NCI-H187 (cell line): Measurements from ENCODE around the gene RHOD.

ENCODE experiments used
- DNase-seq, 2 experiments: peaks; one replicate each; lab custom pipeline; 2025; lab: John Stamatoyannopoulos, UW

The RHOD gene

GRCh38 chr11:67032830-67033551, 23.7 kb upstream of the RHOD start:
- no peak for DNase-seq

GRCh38 chr11:67033661-67034166, 22.9 kb upstream of the RHOD start:
- DNase-seq: no peak

- no peak for DNase-seq
These were observed 22.3 kb upstream of the RHOD start for GRCh38 chr11:67034350-67034749.

- no peak for DNase-seq
These were observed 16.5 kb upstream of the RHOD start for GRCh38 chr11:67040147-67040546.

- no peak for DNase-seq
These were observed 15.0 kb upstream of the RHOD start for GRCh38 chr11:67041602-67042001.

- DNase-seq: no peak
These were observed 12.9 kb upstream of the RHOD start for GRCh38 chr11:67043572-67044349.

GRCh38 chr11:67044496-67044895, 12.2 kb upstream of the RHOD start:
- no peak for DNase-seq

- no peak for DNase-seq
These were observed 11.3 kb upstream of the RHOD start for GRCh38 chr11:67045314-67045713.

GRCh38 chr11:67048515-67049130, 8.0 kb upstream of the RHOD start:
- no peak for DNase-seq

- DNase-seq: no peak
These were observed 6.5 kb upstream of the RHOD start for GRCh38 chr11:67050139-67050538.

- DNase-seq: no peak
These were observed 5.3 kb upstream of the RHOD start for GRCh38 chr11:67051180-67051893.

GRCh38 chr11:67051945-67052488, 4.6 kb upstream of the RHOD start:
- no peak for DNase-seq

- DNase-seq: no peak
These were observed 3.8 kb upstream of the RHOD start for GRCh38 chr11:67052891-67053290.

GRCh38 chr11:67053896-67054329, 2.7 kb upstream of the RHOD start:
- DNase-seq: peak in 1 of 2 experiments; percentile 3

- no peak for DNase-seq
These were observed 2.3 kb upstream of the RHOD start for GRCh38 chr11:67054346-67054835.

- DNase-seq: no peak
These were observed 1.7 kb upstream of the RHOD start for GRCh38 chr11:67054836-67055523.

- no peak for DNase-seq
These were observed 835 bp upstream of the RHOD start for GRCh38 chr11:67055812-67056211.

GRCh38 chr11:67057205-67057672, 592 bp downstream of the RHOD start:
- no peak for DNase-seq

GRCh38 chr11:67058506-67058905, 1.9 kb downstream of the RHOD start:
- DNase-seq: no peak

- no peak for DNase-seq
These were observed 3.0 kb downstream of the RHOD start for GRCh38 chr11:67059671-67060070.

- DNase-seq: no peak
These were observed 3.5 kb downstream of the RHOD start for GRCh38 chr11:67060111-67060522.
